Subcutaneous adipose tissue (tissue), 4 donors: ENCODE data around the gene TMLHE. TPM values are rescaled to one million over a fixed set of nuclear protein-coding genes. Genes with fewer than 3 reads are reported as not detected.
"Not testable (repeated sequence)": the region's sequence is repeated elsewhere in the genome, so short reads cannot be mapped to it uniquely, and the experiment has no call there.

Experiments
- small RNA-seq: library from RNA; depleted of rRNA; stranded (forward); fragments of <200 nt; gene quantifications from one replicate; pipeline ENCODE3, GENCODE V24; 2016
- total RNA-seq, 4 donors: library from RNA; depleted of rRNA; stranded (reverse); fragments of >200 nt; gene quantifications; one replicate each; pipeline ENCODE4 v1.1.0, GENCODE V29; 2016
- TF ChIP-seq, protein P1 (sequence below): fragments of 450-650 bp; IDR thresholded peaks from one replicate; pipeline ENCODE4 v1.5.1; 2016; ENCODE audit warnings: low read depth, mild to moderate bottlenecking, control low read depth, antibody characterized with exemption, moderate library complexity

Gene TMLHE
- total RNA-seq, 4 donors from 2014 or later, result 23.3 to 32.0 (median 26.0) TPM

DNA sequence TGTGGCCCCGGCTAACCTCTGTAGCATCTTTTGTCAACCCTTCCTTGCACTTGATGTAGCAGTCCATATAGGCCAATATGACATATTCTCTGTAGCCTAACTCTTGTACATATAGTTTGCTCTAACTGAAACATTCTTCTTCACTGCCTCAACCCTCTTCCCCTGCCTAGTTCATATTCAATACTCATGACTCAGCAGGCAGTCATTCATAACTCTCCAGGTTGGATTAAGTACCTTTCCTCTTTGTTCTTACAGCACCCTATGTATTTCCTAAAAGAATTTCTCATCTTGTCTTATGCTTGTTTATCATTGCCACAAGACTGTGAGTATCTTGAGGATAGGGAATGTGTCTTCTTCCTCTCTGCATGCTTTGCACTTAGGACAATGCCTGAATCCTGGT is 76.9 kb downstream of the TMLHE start:
- TF ChIP-seq, protein P1, sequence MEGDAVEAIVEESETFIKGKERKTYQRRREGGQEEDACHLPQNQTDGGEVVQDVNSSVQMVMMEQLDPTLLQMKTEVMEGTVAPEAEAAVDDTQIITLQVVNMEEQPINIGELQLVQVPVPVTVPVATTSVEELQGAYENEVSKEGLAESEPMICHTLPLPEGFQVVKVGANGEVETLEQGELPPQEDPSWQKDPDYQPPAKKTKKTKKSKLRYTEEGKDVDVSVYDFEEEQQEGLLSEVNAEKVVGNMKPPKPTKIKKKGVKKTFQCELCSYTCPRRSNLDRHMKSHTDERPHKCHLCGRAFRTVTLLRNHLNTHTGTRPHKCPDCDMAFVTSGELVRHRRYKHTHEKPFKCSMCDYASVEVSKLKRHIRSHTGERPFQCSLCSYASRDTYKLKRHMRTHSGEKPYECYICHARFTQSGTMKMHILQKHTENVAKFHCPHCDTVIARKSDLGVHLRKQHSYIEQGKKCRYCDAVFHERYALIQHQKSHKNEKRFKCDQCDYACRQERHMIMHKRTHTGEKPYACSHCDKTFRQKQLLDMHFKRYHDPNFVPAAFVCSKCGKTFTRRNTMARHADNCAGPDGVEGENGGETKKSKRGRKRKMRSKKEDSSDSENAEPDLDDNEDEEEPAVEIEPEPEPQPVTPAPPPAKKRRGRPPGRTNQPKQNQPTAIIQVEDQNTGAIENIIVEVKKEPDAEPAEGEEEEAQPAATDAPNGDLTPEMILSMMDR, result no peak

DNA sequence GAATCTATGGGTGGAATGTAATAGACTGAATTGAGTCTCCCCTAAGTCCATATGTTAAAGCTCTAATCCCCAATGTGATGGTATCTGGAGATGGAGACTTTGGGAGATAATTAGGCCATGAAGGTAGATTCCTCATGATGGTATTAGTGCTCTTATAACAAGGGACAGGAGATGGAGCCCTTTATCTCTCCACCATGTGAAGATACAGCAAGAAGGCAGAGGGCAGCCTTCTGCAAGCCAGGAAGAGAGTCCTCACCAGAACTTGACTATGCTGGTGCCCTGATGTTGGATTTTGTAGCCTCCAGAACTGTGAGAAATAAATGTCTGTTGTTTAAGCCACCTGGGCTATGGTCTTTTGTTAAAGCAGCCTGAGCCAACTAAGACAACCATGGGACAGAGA is 78.0 kb downstream of the TMLHE start:
- TF ChIP-seq, protein P1, result no peak

- TF ChIP-seq, protein P1, result no peak
Observed at GRCh38 chrX:155514225-155514624, 98.5 kb downstream of the TMLHE start.

DNA sequence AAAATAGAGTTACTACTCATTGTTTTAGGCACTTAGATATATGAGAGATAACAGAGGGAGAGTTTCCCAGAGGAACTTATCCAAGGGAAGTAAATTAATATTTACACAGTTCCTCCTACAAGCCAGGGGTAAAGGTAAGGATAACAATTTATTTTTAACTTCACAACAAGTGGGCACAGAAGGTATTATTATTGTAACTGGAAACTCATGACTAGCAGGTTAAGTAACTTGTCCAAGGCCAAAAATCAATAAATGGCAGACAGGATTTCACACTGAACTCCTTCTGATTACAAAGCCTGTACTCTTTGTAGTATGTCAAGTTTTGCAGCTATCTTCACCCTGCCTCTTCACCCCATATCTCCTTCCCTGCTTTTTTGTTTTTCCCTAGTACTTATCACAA is 107.5 kb downstream of the TMLHE start:
- TF ChIP-seq, protein P1, result no peak

DNA sequence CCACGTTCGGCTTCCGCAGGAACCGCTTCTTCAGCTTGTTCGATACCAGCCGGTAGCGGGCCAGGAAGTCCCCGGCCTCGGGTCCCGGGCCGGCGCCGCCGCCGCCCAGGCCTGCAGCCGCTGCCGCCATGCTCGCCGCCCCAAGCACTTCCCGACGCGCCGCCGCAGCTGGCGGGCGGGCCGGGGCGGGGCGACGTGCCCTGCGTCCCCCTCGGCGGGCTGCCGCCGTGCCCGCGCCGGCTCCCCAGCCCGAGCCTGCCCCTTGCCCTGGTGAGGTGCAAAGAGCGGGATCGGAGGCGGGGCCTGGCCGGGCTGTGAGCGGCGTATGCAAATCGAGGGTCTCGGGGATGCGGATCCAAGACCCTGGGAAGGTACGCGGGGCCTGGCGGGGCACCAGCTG is 154.3 kb downstream of the TMLHE start, which contains the start of gene F8A3:
TSS of gene F8A3 (minus strand) at position 150 of the 400 bp plus-strand sequence. CDS start at position 130, 20 bp downstream.
- TF ChIP-seq, protein P1, result not testable (repeated sequence)

- TF ChIP-seq, protein P1, result no peak
Observed at GRCh38 chrX:155441097-155441496, 171.7 kb downstream of the TMLHE start.

Small RNAs within 50 kb of the gene (small RNA-seq; reads per million reads assigned to genes)
- gene MIR1184-3, result not detected

Other genes with a start within 250 kb of the TMLHE start
- 1 to 10 TPM in 1 of 4 donors, not detected in 3; 2.0 TPM for gene F8A2, start 230.9 kb downstream of the TMLHE start, total RNA-seq
- gene F8A3, start 154.3 kb downstream of the TMLHE start, total RNA-seq, result 10 to 100 TPM in 2 of 4 donors, 1 to 10 TPM in 2; 4.7 to 37.7 (median 10.2) TPM
- gene SPRY3, start 366 bp downstream of the TMLHE start, total RNA-seq, result 1 to 10 TPM; 1.4 to 4.3 (median 1.5) TPM